Measurements from ENCODE around the gene MAD2L1BP.
"Not testable (repeated sequence)": the region's sequence is repeated elsewhere in the genome, so short reads cannot be mapped to it uniquely, and the experiment has no call there.

MAD2L1BP gene

GRCh38 chr6:43630980-43631619, 4.5 kb upstream of the MAD2L1BP start:
- Histone ChIP-seq H3K27me3 (ENCODE audit: insufficient read depth, poor library complexity, severe bottlenecking) (no peaks in the 10 kb centered on the region), H3K27ac (replicated peaks) (no peak overlapping the region), H3K4me3 (replicated peaks; ENCODE audit: insufficient read depth, low read length) (no peak overlapping the region)
- DNase-seq (ENCODE audit: low read depth in 1 of 2, low spot score in 1 of 2) = peak in 1 of 2 experiments; percentile 7
- no peak for TF ChIP-seq REST (IDR thresholded peaks at IDR 0.05; ENCODE audit: insufficient replicate concordance, low read depth)
- no peak for TF ChIP-seq GABPA (IDR thresholded peaks at IDR 0.05; ENCODE audit: low read depth)
- no peak for TF ChIP-seq SPI1 (IDR thresholded peaks at IDR 0.05; ENCODE audit: borderline replicate concordance, low read depth)
- no peak for TF ChIP-seq POLR2AphosphoS5 (IDR thresholded peaks at IDR 0.05; ENCODE audit: low read depth)
- no peak for TF ChIP-seq CTCF (IDR thresholded peaks at IDR 0.05; ENCODE audit: insufficient read depth, low read length)

- not testable (repeated sequence) for H3K4me3 ChIP-seq (replicated peaks; ENCODE audit: insufficient read depth, low read length); H3K27ac ChIP-seq (replicated peaks); H3K27me3 ChIP-seq (ENCODE audit: insufficient read depth, poor library complexity, severe bottlenecking); DNase-seq (ENCODE audit: low read depth in 1 of 2, low spot score in 1 of 2)
Observed at GRCh38 chr6:43633002-43633401, 2.6 kb upstream of the MAD2L1BP start.

- no peak for TF ChIP-seq REST (IDR thresholded peaks at IDR 0.05; ENCODE audit: insufficient replicate concordance, low read depth)
- TF ChIP-seq POLR2AphosphoS5 (IDR thresholded peaks at IDR 0.05; ENCODE audit: low read depth) = no peak
- TF ChIP-seq CTCF (IDR thresholded peaks at IDR 0.05; ENCODE audit: insufficient read depth, low read length) = no peak
- no peak for TF ChIP-seq SPI1 (IDR thresholded peaks at IDR 0.05; ENCODE audit: borderline replicate concordance, low read depth)
- TF ChIP-seq GABPA (IDR thresholded peaks at IDR 0.05; ENCODE audit: low read depth) = no peak
- H3K4me3 ChIP-seq (replicated peaks; ENCODE audit: insufficient read depth, low read length) = no peak overlapping the region
- no peaks in the 10 kb centered on the region for H3K27me3 ChIP-seq (ENCODE audit: insufficient read depth, poor library complexity, severe bottlenecking)
- DNase-seq (ENCODE audit: low read depth in 1 of 2, low spot score in 1 of 2) = no peak
- H3K27ac ChIP-seq (replicated peaks) = no peak overlapping the region; the same call in 1 of the 2 replicates
Observed at GRCh38 chr6:43634702-43635303, 837 bp upstream of the MAD2L1BP start.

- H3K27ac ChIP-seq (replicated peaks) = peak overlapping the region; percentile 87
- peak in 1 of 2 experiments; percentile 11 for DNase-seq (ENCODE audit: low read depth in 1 of 2, low spot score in 1 of 2)
- H3K4me3 ChIP-seq (replicated peaks; ENCODE audit: insufficient read depth, low read length) = peak overlapping the region; percentile 83
- H3K27me3 ChIP-seq (ENCODE audit: insufficient read depth, poor library complexity, severe bottlenecking) = no peaks in the 10 kb centered on the region
- TF ChIP-seq SPI1 (IDR thresholded peaks at IDR 0.05; ENCODE audit: borderline replicate concordance, low read depth) = no peak
- TF ChIP-seq GABPA (IDR thresholded peaks at IDR 0.05; ENCODE audit: low read depth) = no peak
- no peak for TF ChIP-seq REST (IDR thresholded peaks at IDR 0.05; ENCODE audit: insufficient replicate concordance, low read depth)
- TF ChIP-seq POLR2AphosphoS5 (IDR thresholded peaks at IDR 0.05; ENCODE audit: low read depth) = no peak
- TF ChIP-seq CTCF (IDR thresholded peaks at IDR 0.05; ENCODE audit: insufficient read depth, low read length) = no peak
Observed at GRCh38 chr6:43636308-43636659, 644 bp downstream of the MAD2L1BP start.

Data from HL-60 (cell line).